RWPE2 (cell line): ENCODE results near the gene EEF2KMT.

Experiments
- ATAC-seq: fragments of 200-7000 bp; cut with Tn5 transposase; 3 replicates; pipeline ENCODE4 v1.9.1; 2021; ENCODE audit warnings: low read depth
- DNase-seq: peaks from one replicate; pipeline ENCODE4 v3.0.0-alpha.2; 2020; ENCODE audit warnings: low spot score
- H3K27ac ChIP-seq: fragments of 450-650 bp; 2 replicates; pipeline ENCODE4 v1.5.1; 2017; ENCODE audit warnings: mild to moderate bottlenecking; ENCODE audit not compliant: poor library complexity, severe bottlenecking
- H3K27me3 ChIP-seq: fragments of 250-450 bp; sonication (Bioruptor Pico); 2 replicates; pipeline ENCODE4 v1.5.1; 2021; ENCODE audit warnings: mild to moderate bottlenecking, moderate library complexity; ENCODE audit not compliant: insufficient read depth, poor library complexity, severe bottlenecking
- H3K36me3 ChIP-seq: fragments of 250-450 bp; sonication (Bioruptor Pico); 2 replicates; pipeline ENCODE4 v1.5.1; 2020; ENCODE audit warnings: low read depth, mild to moderate bottlenecking, moderate library complexity
- H3K4me1 ChIP-seq: fragments of 250-450 bp; sonication (Bioruptor Pico); 2 replicates; pipeline ENCODE4 v1.5.1; 2021; ENCODE audit warnings: mild to moderate bottlenecking, moderate library complexity; ENCODE audit not compliant: insufficient read depth, poor library complexity, severe bottlenecking
- H3K4me3 ChIP-seq: fragments of 250-450 bp; sonication (Bioruptor Pico); 2 replicates; pipeline ENCODE4 v1.5.1; 2021; ENCODE audit warnings: mild to moderate bottlenecking, moderate library complexity; ENCODE audit not compliant: severe bottlenecking
- H3K9me3 ChIP-seq: fragments of 250-450 bp; sonication (Bioruptor Pico); 2 replicates; pipeline ENCODE4 v1.5.1; 2021; ENCODE audit warnings: mild to moderate bottlenecking, moderate library complexity; ENCODE audit not compliant: severe bottlenecking
- TF ChIP-seq, protein P1 (sequence below): fragments of 450-650 bp; IDR thresholded peaks from one replicate; pipeline ENCODE4 v1.5.1; 2017; ENCODE audit warnings: mild to moderate bottlenecking, moderate library complexity; ENCODE audit not compliant: poor library complexity, severe bottlenecking

The EEF2KMT gene

DNA sequence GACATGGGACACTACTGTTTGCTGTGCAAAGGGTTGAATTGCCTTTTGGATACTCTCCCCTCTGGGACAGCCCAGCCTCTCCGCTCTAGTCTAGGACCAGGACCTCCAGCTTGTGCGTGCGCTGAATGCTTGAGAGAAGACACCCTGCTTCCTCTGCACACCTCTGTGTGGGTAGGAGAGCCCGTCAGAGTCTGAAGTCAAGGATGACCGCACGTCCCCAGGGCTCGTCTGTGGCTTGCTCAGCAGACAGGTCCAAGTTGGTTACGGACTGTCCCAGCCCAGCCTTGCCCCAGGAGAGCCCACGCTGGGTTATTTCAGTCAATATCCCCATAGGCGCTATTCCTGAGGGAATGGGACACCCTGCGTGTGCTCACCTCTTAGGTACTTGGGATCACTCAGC lies 35.5 kb downstream of the EEF2KMT start:
- ATAC-seq (no peak), DNase-seq (peak; percentile 18)
- TF ChIP-seq, protein P1, sequence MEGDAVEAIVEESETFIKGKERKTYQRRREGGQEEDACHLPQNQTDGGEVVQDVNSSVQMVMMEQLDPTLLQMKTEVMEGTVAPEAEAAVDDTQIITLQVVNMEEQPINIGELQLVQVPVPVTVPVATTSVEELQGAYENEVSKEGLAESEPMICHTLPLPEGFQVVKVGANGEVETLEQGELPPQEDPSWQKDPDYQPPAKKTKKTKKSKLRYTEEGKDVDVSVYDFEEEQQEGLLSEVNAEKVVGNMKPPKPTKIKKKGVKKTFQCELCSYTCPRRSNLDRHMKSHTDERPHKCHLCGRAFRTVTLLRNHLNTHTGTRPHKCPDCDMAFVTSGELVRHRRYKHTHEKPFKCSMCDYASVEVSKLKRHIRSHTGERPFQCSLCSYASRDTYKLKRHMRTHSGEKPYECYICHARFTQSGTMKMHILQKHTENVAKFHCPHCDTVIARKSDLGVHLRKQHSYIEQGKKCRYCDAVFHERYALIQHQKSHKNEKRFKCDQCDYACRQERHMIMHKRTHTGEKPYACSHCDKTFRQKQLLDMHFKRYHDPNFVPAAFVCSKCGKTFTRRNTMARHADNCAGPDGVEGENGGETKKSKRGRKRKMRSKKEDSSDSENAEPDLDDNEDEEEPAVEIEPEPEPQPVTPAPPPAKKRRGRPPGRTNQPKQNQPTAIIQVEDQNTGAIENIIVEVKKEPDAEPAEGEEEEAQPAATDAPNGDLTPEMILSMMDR = no peak
- Histone ChIP-seq H3K4me1 (no peaks in the 10 kb centered on the region), H3K9me3 (no peaks in the 10 kb centered on the region), H3K27ac (no peak overlapping the region), H3K4me3 (no peak overlapping the region), H3K27me3 (no peaks in the 10 kb centered on the region), H3K36me3 (no peaks in the 10 kb centered on the region)

DNA sequence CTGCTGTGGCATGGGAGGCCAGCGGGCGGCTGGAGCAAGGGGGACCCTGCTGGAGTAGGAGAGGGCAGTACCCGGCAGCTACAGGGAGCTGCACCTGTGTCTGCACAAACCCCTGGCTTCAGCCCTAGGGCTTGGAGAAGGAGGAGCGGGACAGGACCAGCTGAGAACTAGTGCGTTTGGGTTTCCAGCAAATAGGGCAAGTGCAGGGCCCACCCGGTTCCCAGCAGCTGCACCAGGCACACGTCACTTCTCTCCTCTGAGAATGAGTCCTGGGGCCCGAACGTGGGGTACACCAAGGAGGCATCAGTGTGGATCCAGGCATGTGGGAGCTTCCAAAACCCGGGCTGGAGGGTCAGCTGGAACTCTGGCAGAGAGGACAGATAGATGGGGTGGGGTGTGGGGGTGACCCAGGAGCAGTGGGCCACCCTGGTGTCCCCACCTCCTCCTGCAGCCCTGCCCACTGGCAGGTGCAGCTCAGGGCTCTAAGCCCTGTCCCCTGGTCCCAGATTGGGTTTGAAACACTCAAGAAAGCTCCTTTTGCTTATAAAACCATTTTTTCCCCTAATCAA lies 37.4 kb downstream of the EEF2KMT start:
- no peak overlapping the region for H3K4me3 ChIP-seq
- H3K27me3 ChIP-seq = no peaks in the 10 kb centered on the region
- H3K4me1 ChIP-seq = no peaks in the 10 kb centered on the region
- H3K36me3 ChIP-seq = no peaks in the 10 kb centered on the region
- no peaks in the 10 kb centered on the region for H3K9me3 ChIP-seq
- no peak overlapping the region for H3K27ac ChIP-seq
- TF ChIP-seq, protein P1 = no peak
- no peak for ATAC-seq
- peak; percentile 13 for DNase-seq

DNA sequence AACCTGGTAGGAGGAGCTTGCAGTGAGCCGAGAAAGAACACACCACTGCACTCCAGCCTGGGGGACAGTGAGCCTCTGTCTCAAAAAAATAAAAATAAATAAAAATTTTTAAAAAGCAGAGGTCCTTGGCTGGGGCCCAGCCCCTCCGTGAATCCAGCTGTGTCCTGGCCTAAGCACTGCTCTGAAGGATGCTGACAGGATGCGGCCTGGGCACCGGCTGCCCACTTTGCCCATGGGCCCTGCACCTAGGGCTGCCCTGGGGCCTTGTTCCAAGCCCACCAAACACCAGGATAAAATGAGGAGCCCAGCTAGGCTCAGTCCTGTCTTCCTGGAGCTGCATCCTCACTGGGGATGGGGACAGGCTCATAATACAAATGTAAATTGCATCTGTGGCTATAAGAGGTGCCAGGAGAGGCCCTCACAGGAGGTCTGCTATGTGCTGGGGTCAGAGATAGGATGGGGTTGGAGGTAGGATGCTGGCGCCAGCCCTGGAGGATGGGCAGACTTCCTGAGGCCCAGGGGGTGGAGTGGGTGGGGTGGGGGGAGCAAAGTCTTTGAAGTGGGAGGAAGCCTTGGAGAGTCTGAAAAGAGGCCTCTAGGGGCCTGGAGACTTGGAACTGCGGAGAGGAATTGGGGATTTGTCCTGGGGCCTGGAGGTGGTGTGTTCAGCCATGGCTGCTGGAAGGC lies 38.1 kb downstream of the EEF2KMT start:
- H3K27ac ChIP-seq = no peak overlapping the region

DNA sequence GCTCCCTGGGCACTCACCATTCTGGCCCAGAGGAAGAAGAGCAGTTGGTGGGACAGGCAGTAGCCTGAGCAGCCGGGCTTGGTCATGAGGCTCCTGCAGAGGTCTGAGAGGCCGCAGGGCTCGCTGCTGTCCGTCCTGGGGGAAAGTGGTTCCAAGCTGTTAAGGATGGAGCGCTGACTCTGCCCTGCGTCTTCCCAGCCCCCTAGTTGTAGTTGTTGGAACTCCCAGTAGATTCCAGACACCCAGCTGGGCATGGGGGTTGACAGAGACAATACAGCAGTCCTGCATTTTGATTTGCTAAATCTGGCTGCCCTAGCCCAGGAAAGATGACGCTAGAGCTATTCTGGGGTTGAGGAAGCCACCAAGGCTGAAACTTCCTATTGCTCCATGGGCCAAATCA lies 39.1 kb downstream of the EEF2KMT start:
- DNase-seq (no peak), ATAC-seq (peak; percentile 44; the same call in 1 of the 3 replicates)
- Histone ChIP-seq H3K4me3 (no peak overlapping the region), H3K36me3 (no peaks in the 10 kb centered on the region), H3K4me1 (no peaks in the 10 kb centered on the region), H3K27me3 (no peaks in the 10 kb centered on the region), H3K27ac (no peak overlapping the region), H3K9me3 (no peaks in the 10 kb centered on the region)
- TF ChIP-seq, protein P1 = no peak

More for the DNA sequence above, 38.1 kb downstream of the EEF2KMT start:
- Histone ChIP-seq H3K4me3 (no peak overlapping the region), H3K4me1 (no peaks in the 10 kb centered on the region), H3K27me3 (no peaks in the 10 kb centered on the region), H3K9me3 (no peaks in the 10 kb centered on the region), H3K36me3 (no peaks in the 10 kb centered on the region)
- no peak for ATAC-seq
- no peak for DNase-seq
- TF ChIP-seq, protein P1 = no peak

DNA sequence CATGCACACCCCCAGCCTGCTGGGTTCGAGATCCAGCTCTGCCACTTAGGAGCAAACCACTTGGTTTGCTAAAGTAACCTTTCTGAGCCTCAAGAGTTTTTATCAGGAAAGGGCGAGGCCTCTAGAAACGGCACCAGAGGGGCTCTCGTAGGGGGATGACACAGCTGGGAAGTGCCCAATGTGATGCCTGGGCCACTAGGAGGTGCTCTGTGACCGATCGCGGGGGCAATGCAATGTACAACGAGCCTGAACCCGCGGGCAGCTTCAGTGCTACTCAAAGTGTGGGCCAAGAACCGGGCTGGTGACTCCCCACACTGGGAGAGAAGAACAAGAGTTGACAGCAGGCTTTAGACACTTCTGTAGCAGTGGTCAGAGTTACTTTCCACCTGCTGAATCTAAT lies 41.2 kb downstream of the EEF2KMT start:
- DNase-seq = no peak
- ATAC-seq = no peak

More for the DNA sequence above, 41.2 kb downstream of the EEF2KMT start:
- H3K36me3 ChIP-seq = no peaks in the 10 kb centered on the region
- no peak overlapping the region for H3K4me3 ChIP-seq
- H3K4me1 ChIP-seq = no peaks in the 10 kb centered on the region
- H3K27ac ChIP-seq = no peak overlapping the region
- TF ChIP-seq, protein P1 = no peak
- H3K9me3 ChIP-seq = no peaks in the 10 kb centered on the region
- no peaks in the 10 kb centered on the region for H3K27me3 ChIP-seq
